HEK293T (cell line): ENCODE results near the gene CCNK.

ENCODE experiments used
- CTCF ChIA-PET: fragments of 350-600 bp; formaldehyde crosslinking; extraction: SDS; loops from one replicate; lab custom pipeline; 2021; ENCODE audit warnings: antibody characterized with exemption, inconsistent platforms; lab: Yijun Ruan, JAX
- POLR2A ChIA-PET: fragments of 350-600 bp; formaldehyde crosslinking; extraction: SDS; loops from one replicate; lab custom pipeline; 2020; ENCODE audit warnings: antibody characterized with exemption, inconsistent platforms; lab: Yijun Ruan, JAX
- DNase-seq: peaks from one replicate; pipeline ENCODE4 v3.0.0; 2012; ENCODE audit warnings: mixed read lengths; ENCODE audit errors: extremely low spot score
- ARNT ChIP-seq: fragments of 450-650 bp; IDR thresholded peaks from 2 replicates; pipeline ENCODE4 v1.6.1; 2017; ENCODE audit warnings: mild to moderate bottlenecking
- BHLHE40 ChIP-seq: fragments of 450-650 bp; IDR thresholded peaks from 2 replicates; pipeline ENCODE4 v1.6.1; 2016; ENCODE audit warnings: mild to moderate bottlenecking, moderate library complexity, borderline replicate concordance
- CTBP1 ChIP-seq: fragments of 450-650 bp; IDR thresholded peaks from 2 replicates; pipeline ENCODE4 v1.6.1; 2016; ENCODE audit warnings: borderline replicate concordance
- ELF4 ChIP-seq: fragments of 450-650 bp; IDR thresholded peaks from 2 replicates; pipeline ENCODE4 v1.6.1; 2017; ENCODE audit warnings: antibody characterized with exemption
- FOXA1 ChIP-seq: fragments of 450-650 bp; IDR thresholded peaks from 2 replicates; pipeline ENCODE4 v1.6.1; 2016; ENCODE audit warnings: mild to moderate bottlenecking
- FOXK2 ChIP-seq: fragments of 450-650 bp; IDR thresholded peaks from 2 replicates; pipeline ENCODE4 v1.6.1; 2016; ENCODE audit warnings: mild to moderate bottlenecking
- FOXM1 ChIP-seq: fragments of 450-650 bp; IDR thresholded peaks from 2 replicates; pipeline ENCODE4 v1.6.1; 2017; ENCODE audit warnings: mild to moderate bottlenecking, borderline replicate concordance
- HDGF ChIP-seq: fragments of 450-650 bp; IDR thresholded peaks from 2 replicates; pipeline ENCODE4 v1.6.1; 2017; ENCODE audit warnings: antibody characterized with exemption, borderline replicate concordance
- L3MBTL2 ChIP-seq: fragments of 450-650 bp; conservative IDR thresholded peaks from 2 replicates; pipeline ENCODE4 v1.6.1; 2016; ENCODE audit warnings: mild to moderate bottlenecking
- LEF1 ChIP-seq: fragments of 450-650 bp; IDR thresholded peaks from 2 replicates; pipeline ENCODE4 v1.6.1; 2017; ENCODE audit warnings: mild to moderate bottlenecking, borderline replicate concordance
- NFRKB ChIP-seq: fragments of 450-650 bp; IDR thresholded peaks from 2 replicates; pipeline ENCODE4 v1.6.1; 2016; ENCODE audit warnings: mild to moderate bottlenecking, moderate library complexity
- PKNOX1 ChIP-seq: fragments of 450-650 bp; IDR thresholded peaks from 2 replicates; pipeline ENCODE4 v1.6.1; 2016
- SP1 ChIP-seq: fragments of 450-650 bp; IDR thresholded peaks from 2 replicates; pipeline ENCODE4 v1.6.1; 2017
- SUZ12 ChIP-seq: fragments of 450-650 bp; IDR thresholded peaks from 2 replicates; pipeline ENCODE4 v1.6.1; 2016; ENCODE audit warnings: mild to moderate bottlenecking
- TARDBP ChIP-seq: fragments of 450-650 bp; IDR thresholded peaks from 2 replicates; pipeline ENCODE4 v1.6.1; 2016
- ZNF384 ChIP-seq: fragments of 450-650 bp; IDR thresholded peaks from 2 replicates; pipeline ENCODE4 v1.6.1; 2016

The CCNK gene

GRCh38 chr14:99450266-99450665 is 30.9 kb upstream of the CCNK start:
- ChIA-PET POLR2A (interaction anchor here (1.0 to 1.4 kb wide), 2 partner anchors 31 kb away, joined by 3 read pairs; partner anchors contain the start of genes CCNK and SETD3), CTCF (interaction anchor here (1.7 kb wide), 1 partner anchor 57 kb away, joined by 5 read pairs; no protein-coding TSS in a partner anchor)
- no peak for DNase-seq
- TF ChIP-seq NFRKB, result no peak
- TF ChIP-seq SP1, result no peak
- no peak for TF ChIP-seq TARDBP
- TF ChIP-seq FOXA1, result no peak
- no peak for TF ChIP-seq ARNT
- no peak for TF ChIP-seq CTBP1
- TF ChIP-seq PKNOX1, result no peak
- no peak for TF ChIP-seq ELF4
- no peak for TF ChIP-seq HDGF

GRCh38 chr14:99451234-99451633 is 30.0 kb upstream of the CCNK start:
- ChIA-PET CTCF (interaction anchor here (1.7 kb wide), 1 partner anchor 58 kb away, joined by 5 read pairs; no protein-coding TSS in a partner anchor), POLR2A (interaction anchor here (1.4 kb wide), 1 partner anchor 30 kb away, joined by 3 read pairs; the partner anchor contains the start of genes CCNK and SETD3)
- DNase-seq, result no peak
- no peak for TF ChIP-seq ZNF384
- no peak for TF ChIP-seq SP1
- TF ChIP-seq FOXA1, result no peak
- TF ChIP-seq BHLHE40, result no peak
- TF ChIP-seq TARDBP, result no peak
- no peak for TF ChIP-seq SUZ12
- no peak for TF ChIP-seq ELF4
- TF ChIP-seq FOXK2, result no peak
- no peak for TF ChIP-seq HDGF
- no peak for TF ChIP-seq L3MBTL2
- no peak for TF ChIP-seq PKNOX1
- TF ChIP-seq NFRKB, result no peak
- no peak for TF ChIP-seq CTBP1
- no peak for TF ChIP-seq FOXM1
- no peak for TF ChIP-seq LEF1
- TF ChIP-seq ARNT, result no peak

- ChIA-PET CTCF (interaction anchor here (1.1 kb wide), 1 partner anchor 60 kb away, joined by 3 read pairs; no protein-coding TSS in a partner anchor), POLR2A (interaction anchor here (0.6 kb wide), 1 partner anchor 28 kb away, joined by 4 read pairs; the partner anchor contains the start of genes CCNK and SETD3)
Measured at GRCh38 chr14:99452968-99453367, 28.2 kb upstream of the CCNK start.

GRCh38 chr14:99454246-99454645 is 27.0 kb upstream of the CCNK start:
- ChIA-PET POLR2A (no interaction called here), CTCF (no interaction called here)
- TF ChIP-seq FOXK2 (no peak), BHLHE40 (no peak), PKNOX1 (no peak), HDGF (no peak), CTBP1 (no peak), TARDBP (no peak), L3MBTL2 (no peak), LEF1 (no peak), FOXA1 (no peak), FOXM1 (no peak)
- no peak for DNase-seq

More at GRCh38 chr14:99452968-99453367, 28.2 kb upstream of the CCNK start:
- DNase-seq, result no peak
- TF ChIP-seq ELF4, result no peak
- no peak for TF ChIP-seq LEF1
- no peak for TF ChIP-seq PKNOX1
- no peak for TF ChIP-seq NFRKB
- no peak for TF ChIP-seq SP1
- no peak for TF ChIP-seq FOXA1
- TF ChIP-seq FOXK2, result no peak
- TF ChIP-seq CTBP1, result no peak

GRCh38 chr14:99459481-99460100 is 21.6 kb upstream of the CCNK start:
- TF ChIP-seq TARDBP (no peak), L3MBTL2 (no peak), BHLHE40 (no peak), FOXK2 (no peak), SUZ12 (no peak)
- DNase-seq, result no peak
- ChIA-PET CTCF (no interaction called here), POLR2A (no interaction called here)
